ENCODE data around the gene PRDM16.

- TF ChIP-seq EZH2 (IDR thresholded peaks at IDR 0.05; ENCODE audit: borderline replicate concordance, low read depth, low read length, severe bottlenecking): no peak
- TF ChIP-seq CTCF (IDR thresholded peaks at IDR 0.05; ENCODE audit: borderline replicate concordance, extremely low read depth, low read length, poor library complexity, severe bottlenecking): no peak
Measured at GRCh38 chr1:3114131-3114744, 45.2 kb downstream of the PRDM16 start.
